B cell (primary cell): ENCODE results near the gene ZNF831. TPM values are rescaled to one million over a fixed set of nuclear protein-coding genes. Genes with fewer than 3 reads are reported as not detected.

ENCODE experiments used
- ATAC-seq: fragments of 200-7000 bp; cut with Tn5 transposase; one replicate; pipeline ENCODE4 v1.10.0; 2021; ENCODE audit warnings: low read depth, mild to moderate bottlenecking, moderate number of reproducible peaks, moderate library complexity
- CTCF ChIA-PET: fragments of 350-600 bp; sonication (Branson Sonifier 250); formaldehyde crosslinking; loops from one replicate; lab custom pipeline; 2021; ENCODE audit warnings: antibody characterized with exemption, inconsistent platforms; lab: Charles Lee
- POLR2A ChIA-PET: fragments of 350-600 bp; sonication (Branson Sonifier 250); formaldehyde crosslinking; loops from one replicate; lab custom pipeline; 2021; ENCODE audit warnings: antibody characterized with exemption; lab: Charles Lee
- DNase-seq: peaks from one replicate; pipeline ENCODE4 v3.0.0; 2013
- H2AFZ ChIP-seq: 2 replicates; pipeline ENCODE4 v1.6.1; 2012; ENCODE audit warnings: mild to moderate bottlenecking, low read depth, low read length; ENCODE audit not compliant: insufficient read depth, poor library complexity, severe bottlenecking
- H3K27ac ChIP-seq, 2 donors: 1 replicate in 1 of 2; 2 replicates in 1 of 2; pipeline ENCODE4 v1.5.1; 2012 to 2013; ENCODE audit warnings: low read length in 2 of 2, mild to moderate bottlenecking in 2 of 2, moderate library complexity in 1 of 2
- H3K27me3 ChIP-seq, 4 experiments: fragments of 200-600 bp in 1 of 4; sonication (generic) in 1 of 4; replicated peaks in 1 of 4; 1 replicate in 2 of 4; 2 replicates in 2 of 4; pipeline versions ENCODE4 v1.6.1 to v1.7.0; 2013 to 2016; ENCODE audit warnings: low read length in 3 of 4, mild to moderate bottlenecking in 2 of 4, mixed read lengths in 1 of 4, moderate library complexity in 1 of 4; ENCODE audit not compliant: insufficient read depth in 4 of 4, control insufficient read depth in 3 of 4; ENCODE audit errors: control extremely low read depth in 1 of 4
- H3K36me3 ChIP-seq, 2 experiments: replicated peaks in 1 of 2; 1 replicate in 1 of 2; 2 replicates in 1 of 2; pipeline versions ENCODE4 v1.6.1 to v1.7.1; 2013; ENCODE audit warnings: low read length in 1 of 2; ENCODE audit not compliant: insufficient read depth in 2 of 2, control insufficient read depth in 1 of 2; ENCODE audit errors: control extremely low read depth in 1 of 2, extremely low read depth in 1 of 2
- H3K4me1 ChIP-seq, 2 donors: fragments of 200-600 bp in 1 of 2; sonication (generic) in 1 of 2; 1 replicate in 1 of 2; 2 replicates in 1 of 2; pipeline versions ENCODE4 v1.5.1 to v1.6.1; 2013 to 2017; ENCODE audit warnings: low read length in 2 of 2; ENCODE audit not compliant: control insufficient read depth in 2 of 2, insufficient read depth in 2 of 2
- H3K4me2 ChIP-seq: replicated peaks from 2 replicates; pipeline ENCODE3; 2012; ENCODE audit warnings: mild to moderate bottlenecking, low read depth, low read length; ENCODE audit not compliant: poor library complexity, severe bottlenecking
- H3K4me3 ChIP-seq, 5 experiments: fragments of 200-600 bp in 1 of 5; sonication (generic) in 1 of 5; 1 replicate in 3 of 5; 2 replicates in 2 of 5; pipeline versions ENCODE4 v1.5.1 to v1.7.0; 2011 to 2016; ENCODE audit warnings: low read length in 4 of 5, mild to moderate bottlenecking in 4 of 5, low read depth in 2 of 5, control low read depth in 1 of 5, moderate library complexity in 1 of 5; ENCODE audit not compliant: insufficient read depth in 1 of 5; ENCODE audit errors: control extremely low read depth in 1 of 5, extremely low read depth in 1 of 5
- H3K79me2 ChIP-seq: fragments of 200-600 bp; sonication (generic); one replicate; pipeline ENCODE4 v1.6.0; 2016; ENCODE audit warnings: low read length; ENCODE audit not compliant: control insufficient read depth, insufficient read depth
- H3K9ac ChIP-seq: fragments of 200-600 bp; sonication (generic); 2 replicates; pipeline ENCODE4 v1.6.1; 2017; ENCODE audit warnings: mild to moderate bottlenecking, low read length, moderate library complexity
- H3K9me3 ChIP-seq, 3 donors: one replicate each; pipeline versions ENCODE4 v1.6.1 to v1.7.1; 2013; ENCODE audit warnings: low read length in 2 of 3; ENCODE audit not compliant: control insufficient read depth in 2 of 3, insufficient read depth in 1 of 3; ENCODE audit errors: control extremely low read depth in 1 of 3
- H4K20me1 ChIP-seq: 2 replicates; pipeline ENCODE4 v1.6.0; 2012; ENCODE audit warnings: mild to moderate bottlenecking, low read length; ENCODE audit not compliant: insufficient read depth, control insufficient read depth, poor library complexity, severe bottlenecking
- H3K27ac Mint-ChIP-seq: one replicate; pipeline ENCODE4 v1.8.0; 2021; ENCODE audit warnings: mixed read lengths
- H3K27me3 Mint-ChIP-seq: one replicate; pipeline ENCODE4 v1.8.0; 2021; ENCODE audit warnings: mixed read lengths
- H3K4me1 Mint-ChIP-seq: one replicate; pipeline ENCODE4 v1.8.0; 2021; ENCODE audit warnings: mixed read lengths
- H3K4me3 Mint-ChIP-seq: one replicate; pipeline ENCODE4 v1.8.0; 2021; ENCODE audit warnings: mixed read lengths
- H3K9me3 Mint-ChIP-seq: one replicate; pipeline ENCODE4 v1.8.0; 2022; ENCODE audit warnings: mixed read lengths; ENCODE audit not compliant: insufficient read depth
- EZH2 ChIP-seq: IDR thresholded peaks from 2 replicates; pipeline ENCODE4 v1.6.1; 2012; ENCODE audit warnings: borderline replicate concordance, low read depth, mild to moderate bottlenecking, moderate library complexity, low read length; ENCODE audit not compliant: insufficient read depth, poor library complexity, severe bottlenecking
- WGBS: methylation state at CpG from one replicate; pipeline ENCODE4 v1.1.5; 2013; ENCODE audit warnings: missing lambda C conversion rate; ENCODE audit not compliant: insufficient coverage; 5-methylcytosine and 5-hydroxymethylcytosine counted together
- intact Hi-C: fragments of 100-400 bp; cut with micrococcal nuclease; formaldehyde crosslinking; loops from one replicate; pipeline ENCODE4 v1.10.0; 2022
- polyA plus RNA-seq: library from polyadenylated mRNA; depleted of rRNA; stranded (reverse); fragments of >200 nt; gene quantifications from 2 replicates; pipeline ENCODE4 v1.2.3, GENCODE V29; 2012
- total RNA-seq, 2 donors: library from RNA; stranded (reverse); fragments of 120-200 nt in 1 of 2; gene quantifications; 1 replicate in 1 of 2; 2 replicates in 1 of 2; pipeline versions ENCODE4 v1.2.3 to v1.2.4, GENCODE V29; 2013 to 2022
- TF ChIP-seq, protein P1 (sequence below): fragments of 200-600 bp; IDR thresholded peaks from one replicate; pipeline ENCODE4 v1.8.0; 2022; ENCODE audit warnings: antibody characterized with exemption, mild to moderate bottlenecking

The ZNF831 gene
- total and polyA plus RNA-seq, 2 donors (not counting 1 experiment from before 2014, with no cell fraction given): 1.7 to 14.1 TPM

GRCh38 chr20:59144179-59144830 is 19.3 kb upstream of the ZNF831 start:
- Histone ChIP-seq H4K20me1 (no peaks in the 10 kb centered on the region), H3K36me3 (no peaks in the 10 kb centered on the region), H3K27ac (no peak overlapping the region), H3K27me3 (no peaks in the 10 kb centered on the region), H3K4me1 (peaks cover 40 to 42% of the 10 kb centered on the region in 2 donors), H3K4me3 (no peak overlapping the region), H3K4me2 (no peak overlapping the region), H2AFZ (no peak overlapping the region), H3K9me3 (peaks cover 0 to 4% (median 0%) of the 10 kb centered on the region in 3 donors), H3K9ac (no peak overlapping the region), H3K79me2 (peaks cover 11% of the 10 kb centered on the region)
- ATAC-seq (no peak), DNase-seq (no peak)
- H3K27me3 Mint-ChIP-seq: no peaks in the 10 kb centered on the region
- peaks cover 2% of the 10 kb centered on the region for H3K9me3 Mint-ChIP-seq
- H3K4me1 Mint-ChIP-seq: peaks cover 58% of the 10 kb centered on the region
- CTCF ChIA-PET: interaction anchor here (1.4 kb wide), 1 partner anchor 22 kb away, joined by 6 read pairs; no protein-coding TSS in a partner anchor
- POLR2A ChIA-PET: no interaction called here
- 78% methylated on average over 5 of the region's 9 CpGs for WGBS
- no peak overlapping the region for H3K4me3 Mint-ChIP-seq
- intact Hi-C loops: no loop called here
- TF ChIP-seq, protein P1, sequence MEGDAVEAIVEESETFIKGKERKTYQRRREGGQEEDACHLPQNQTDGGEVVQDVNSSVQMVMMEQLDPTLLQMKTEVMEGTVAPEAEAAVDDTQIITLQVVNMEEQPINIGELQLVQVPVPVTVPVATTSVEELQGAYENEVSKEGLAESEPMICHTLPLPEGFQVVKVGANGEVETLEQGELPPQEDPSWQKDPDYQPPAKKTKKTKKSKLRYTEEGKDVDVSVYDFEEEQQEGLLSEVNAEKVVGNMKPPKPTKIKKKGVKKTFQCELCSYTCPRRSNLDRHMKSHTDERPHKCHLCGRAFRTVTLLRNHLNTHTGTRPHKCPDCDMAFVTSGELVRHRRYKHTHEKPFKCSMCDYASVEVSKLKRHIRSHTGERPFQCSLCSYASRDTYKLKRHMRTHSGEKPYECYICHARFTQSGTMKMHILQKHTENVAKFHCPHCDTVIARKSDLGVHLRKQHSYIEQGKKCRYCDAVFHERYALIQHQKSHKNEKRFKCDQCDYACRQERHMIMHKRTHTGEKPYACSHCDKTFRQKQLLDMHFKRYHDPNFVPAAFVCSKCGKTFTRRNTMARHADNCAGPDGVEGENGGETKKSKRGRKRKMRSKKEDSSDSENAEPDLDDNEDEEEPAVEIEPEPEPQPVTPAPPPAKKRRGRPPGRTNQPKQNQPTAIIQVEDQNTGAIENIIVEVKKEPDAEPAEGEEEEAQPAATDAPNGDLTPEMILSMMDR: no peak
- no peak for TF ChIP-seq EZH2
- peak overlapping the region; percentile 80 for H3K27ac Mint-ChIP-seq

GRCh38 chr20:59144831-59145196 is 18.8 kb upstream of the ZNF831 start:
- no peak for DNase-seq
- Histone ChIP-seq H3K4me1 (peaks cover 42 to 43% of the 10 kb centered on the region in 2 donors), H3K27ac (no peak overlapping the region), H3K36me3 (no peaks in the 10 kb centered on the region), H4K20me1 (no peaks in the 10 kb centered on the region), H3K9me3 (peaks cover 0 to 4% (median 0%) of the 10 kb centered on the region in 3 donors), H3K27me3 (no peaks in the 10 kb centered on the region), H3K9ac (no peak overlapping the region), H3K4me3 (no peak overlapping the region), H2AFZ (no peak overlapping the region), H3K79me2 (peaks cover 9% of the 10 kb centered on the region), H3K4me2 (no peak overlapping the region)
- H3K4me1 Mint-ChIP-seq: peaks cover 60% of the 10 kb centered on the region
- H3K27ac Mint-ChIP-seq: peak overlapping the region; percentile 80
- no peak for TF ChIP-seq EZH2
- TF ChIP-seq, protein P1: no peak
- intact Hi-C loops: loop anchor here (5.0 kb wide), 1 partner anchor 37 kb away; no protein-coding TSS in a partner anchor
- WGBS: 100% methylated on average over 3 of the region's 4 CpGs
- ChIA-PET POLR2A (no interaction called here), CTCF (no interaction called here)
- peak overlapping the region; percentile 12 for H3K4me3 Mint-ChIP-seq
- peaks cover 2% of the 10 kb centered on the region for H3K9me3 Mint-ChIP-seq
- H3K27me3 Mint-ChIP-seq: no peaks in the 10 kb centered on the region
- no peak for ATAC-seq
